Natural killer cell (primary cell): Measurements from ENCODE around the gene ABHD12B. TPM values are rescaled to one million over a fixed set of nuclear protein-coding genes. Genes with fewer than 3 reads are reported as not detected.

Experiments used
- ATAC-seq, 3 donors: fragments of 150-1000 bp in 2 of 3; fragments of 200-7000 bp in 1 of 3; cut with Tn5 transposase; 1 replicate in 1 of 3; 2 replicates in 2 of 3; pipeline ENCODE4 v1.10.0; 2021; ENCODE audit warnings: mild to moderate bottlenecking in 2 of 3, moderate library complexity in 2 of 3
- DNase-seq, 2 donors: peaks; one replicate each; pipeline versions ENCODE4 v3.0.0 to v3.0.0-alpha.2; 2013 to 2021; ENCODE audit warnings: mixed read lengths in 1 of 2
- H3K27ac ChIP-seq: one replicate; pipeline ENCODE4 v1.5.1; 2013; ENCODE audit warnings: mild to moderate bottlenecking, low read length
- H3K27me3 ChIP-seq: one replicate; pipeline ENCODE4 v1.6.1; 2013; ENCODE audit warnings: low read length; ENCODE audit not compliant: control insufficient read depth, insufficient read depth
- H3K36me3 ChIP-seq: one replicate; pipeline ENCODE4 v1.6.1; 2013; ENCODE audit warnings: low read length; ENCODE audit not compliant: control insufficient read depth, insufficient read depth
- H3K4me1 ChIP-seq: one replicate; pipeline ENCODE4 v1.6.1; 2013; ENCODE audit warnings: low read length; ENCODE audit not compliant: control insufficient read depth, insufficient read depth
- H3K4me3 ChIP-seq: one replicate; pipeline ENCODE4 v1.5.1; 2013; ENCODE audit warnings: low read length
- H3K9me3 ChIP-seq: one replicate; pipeline ENCODE4 v1.6.1; 2013; ENCODE audit warnings: low read length; ENCODE audit not compliant: control insufficient read depth, insufficient read depth
- H3K27ac Mint-ChIP-seq, 2 donors: one replicate each; pipeline ENCODE4 v1.8.0; 2022; ENCODE audit warnings: mild to moderate bottlenecking in 2 of 2, mixed read lengths in 2 of 2, moderate library complexity in 1 of 2
- H3K27me3 Mint-ChIP-seq, 2 donors: one replicate each; pipeline ENCODE4 v1.8.0; 2022; ENCODE audit warnings: low read depth in 2 of 2, mixed read lengths in 2 of 2
- H3K36me3 Mint-ChIP-seq: one replicate; pipeline ENCODE4 v1.8.0; 2022; ENCODE audit warnings: mixed read lengths
- H3K4me1 Mint-ChIP-seq, 2 donors: one replicate each; pipeline ENCODE4 v1.8.0; 2022; ENCODE audit warnings: mixed read lengths in 2 of 2
- H3K4me3 Mint-ChIP-seq: one replicate; pipeline ENCODE4 v1.8.0; 2022; ENCODE audit warnings: mild to moderate bottlenecking, moderate library complexity, mixed read lengths
- H3K9me3 Mint-ChIP-seq, 2 donors: one replicate each; pipeline ENCODE4 v1.8.0; 2022; ENCODE audit warnings: mixed read lengths in 2 of 2
- CTCF ChIP-seq: fragments of 200-600 bp; IDR thresholded peaks from one replicate; pipeline ENCODE4 v1.8.0; 2022; ENCODE audit warnings: antibody characterized with exemption
- WGBS: methylation state at CpG from one replicate; pipeline ENCODE4 v1.1.7; 2013; ENCODE audit warnings: missing lambda C conversion rate; ENCODE audit not compliant: insufficient coverage; 5-methylcytosine and 5-hydroxymethylcytosine counted together
- intact Hi-C: fragments of 100-400 bp; cut with micrococcal nuclease; formaldehyde crosslinking; loops from one replicate; pipeline ENCODE4 v1.14.2; 2022
- total RNA-seq, 4 donors: library from RNA; stranded (reverse); fragments of 120-200 nt in 1 of 4; gene quantifications; one replicate each; pipeline versions ENCODE4 v1.2.3 to v1.2.4, GENCODE V29; 2013 to 2022

The ABHD12B gene
- total RNA-seq, 3 donors from 2014 or later (not counting 1 experiment from before 2014, with no cell fraction given), result not detected

- no peak for TF ChIP-seq CTCF
- H3K27me3 Mint-ChIP-seq, result peaks cover 32 to 63% of the 10 kb centered on the region in 2 donors
- no peak overlapping the region for H3K4me3 Mint-ChIP-seq
- H3K9me3 ChIP-seq, result no peaks in the 10 kb centered on the region
- H3K4me3 ChIP-seq, result no peak overlapping the region
- no peak for DNase-seq
- no peak overlapping the region for H3K27ac Mint-ChIP-seq
- H3K36me3 ChIP-seq, result no peaks in the 10 kb centered on the region
- peaks cover 14% of the 10 kb centered on the region for H3K27me3 ChIP-seq
- no peak for ATAC-seq
- no peaks in the 10 kb centered on the region for H3K36me3 Mint-ChIP-seq
- H3K4me1 Mint-ChIP-seq, result peaks cover 0 to 2% of the 10 kb centered on the region in 2 donors
- H3K4me1 ChIP-seq, result no peaks in the 10 kb centered on the region
- intact Hi-C loops, result loop anchor here (10.0 kb wide), 1 partner anchor 261 kb away; no protein-coding TSS in a partner anchor
- H3K9me3 Mint-ChIP-seq, result no peaks in the 10 kb centered on the region
- WGBS, result 63% methylated on average over 11 of the region's 11 CpGs
- H3K27ac ChIP-seq, result no peak overlapping the region
Observed at GRCh38 chr14:50865391-50866076, 6.3 kb upstream of the ABHD12B start.

- peaks cover 45% of the 10 kb centered on the region for H3K27me3 ChIP-seq
- H3K9me3 ChIP-seq, result no peaks in the 10 kb centered on the region
- DNase-seq (no peak), ATAC-seq (no peak)
- TF ChIP-seq CTCF, result no peak
- peaks cover 12% of the 10 kb centered on the region for H3K4me1 ChIP-seq
- Mint-ChIP-seq H3K36me3 (no peaks in the 10 kb centered on the region), H3K9me3 (no peaks in the 10 kb centered on the region), H3K27ac (no peak overlapping the region), H3K4me1 (peaks cover 5 to 6% of the 10 kb centered on the region in 2 donors), H3K4me3 (no peak overlapping the region), H3K27me3 (peaks cover 56 to 86% of the 10 kb centered on the region in 2 donors)
- 83% methylated on average over 5 of the region's 5 CpGs for WGBS
- no peak overlapping the region for H3K27ac ChIP-seq
- no peak overlapping the region for H3K4me3 ChIP-seq
- intact Hi-C loops, result no loop called here
- H3K36me3 ChIP-seq, result no peaks in the 10 kb centered on the region
Observed at GRCh38 chr14:50871228-50871627, 625 bp upstream of the ABHD12B start.

DNA sequence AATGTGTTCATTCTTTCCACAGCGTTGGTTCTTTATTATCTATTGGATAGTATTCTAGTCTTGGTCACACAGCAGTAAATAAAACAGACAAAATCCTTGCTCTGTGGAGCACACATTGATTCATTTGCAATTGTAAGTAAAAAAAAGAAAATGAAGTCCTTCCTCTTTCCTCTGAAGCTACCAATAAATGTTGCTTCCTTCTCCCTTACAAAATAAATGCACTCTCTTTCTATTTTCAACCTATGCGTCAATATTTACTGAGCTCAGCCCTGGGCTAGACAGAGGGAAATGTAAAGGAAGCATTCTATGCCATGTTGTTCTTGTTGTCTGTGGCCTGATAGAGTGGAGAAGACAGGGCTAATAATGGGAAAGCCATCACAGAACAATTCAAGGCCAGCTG lies 2.9 kb downstream of the ABHD12B start:
- no peak overlapping the region for H3K27ac Mint-ChIP-seq

More for the DNA sequence above, 2.9 kb downstream of the ABHD12B start:
- ATAC-seq (no peak), DNase-seq (no peak)
- H3K27ac ChIP-seq, result no peak overlapping the region
- H3K36me3 ChIP-seq, result no peaks in the 10 kb centered on the region
- TF ChIP-seq CTCF, result no peak
- H3K27me3 ChIP-seq, result peaks cover 50% of the 10 kb centered on the region
- H3K9me3 Mint-ChIP-seq, result no peaks in the 10 kb centered on the region
- intact Hi-C loops, result no loop called here
- peaks cover 5 to 6% of the 10 kb centered on the region in 2 donors for H3K4me1 Mint-ChIP-seq
- H3K9me3 ChIP-seq, result no peaks in the 10 kb centered on the region
- peaks cover 12% of the 10 kb centered on the region for H3K4me1 ChIP-seq
- H3K4me3 ChIP-seq, result no peak overlapping the region
- H3K27me3 Mint-ChIP-seq, result peaks cover 47 to 78% of the 10 kb centered on the region in 2 donors
- no peaks in the 10 kb centered on the region for H3K36me3 Mint-ChIP-seq
- no peak overlapping the region for H3K4me3 Mint-ChIP-seq
- WGBS, result 67% methylated on average over 2 of the region's 2 CpGs
